SHP77 (cell line): ENCODE measurements around the gene ADTRP.

ENCODE experiments used
- DNase-seq, 2 experiments: peaks; one replicate each; lab custom pipeline; 2025; lab: John Stamatoyannopoulos, UW

ADTRP gene

GRCh38 chr6:11778648-11779328, at the start of gene ADTRP:
Gene ADTRP, minus strand, starts transcription at chr6:11778803. Its CDS starts 44 bp downstream, at chr6:11778759.
- no peak for DNase-seq

- no peak for DNase-seq
Observed at GRCh38 chr6:11826779-11827178, 48.2 kb upstream of the ADTRP start.

GRCh38 chr6:11824986-11825385, 46.4 kb upstream of the ADTRP start:
- no peak for DNase-seq

- no peak for DNase-seq
Observed at GRCh38 chr6:11822346-11822745, 43.7 kb upstream of the ADTRP start.

- DNase-seq, result no peak
Observed at GRCh38 chr6:11821781-11822180, 43.2 kb upstream of the ADTRP start.

GRCh38 chr6:11820821-11821220, 42.2 kb upstream of the ADTRP start:
- DNase-seq, result no peak

- no peak for DNase-seq
Observed at GRCh38 chr6:11819486-11819885, 40.9 kb upstream of the ADTRP start.

GRCh38 chr6:11815231-11815630, 36.6 kb upstream of the ADTRP start:
- no peak for DNase-seq

GRCh38 chr6:11814819-11815218, 36.2 kb upstream of the ADTRP start:
- DNase-seq, result no peak

GRCh38 chr6:11814106-11814505, 35.5 kb upstream of the ADTRP start:
- no peak for DNase-seq

GRCh38 chr6:11813606-11814005, 35.0 kb upstream of the ADTRP start:
- no peak for DNase-seq

GRCh38 chr6:11812951-11813350, 34.3 kb upstream of the ADTRP start:
- no peak for DNase-seq

- no peak for DNase-seq
Observed at GRCh38 chr6:11812439-11812838, 33.8 kb upstream of the ADTRP start.

- DNase-seq, result no peak
Observed at GRCh38 chr6:11811644-11812264, 33.2 kb upstream of the ADTRP start.

- no peak for DNase-seq
Observed at GRCh38 chr6:11810854-11811643, 32.4 kb upstream of the ADTRP start.

GRCh38 chr6:11810039-11810541, 31.5 kb upstream of the ADTRP start:
- peak; percentile 14 to 20 for DNase-seq

GRCh38 chr6:11808054-11808453, 29.5 kb upstream of the ADTRP start:
- no peak for DNase-seq

- DNase-seq, result no peak
Observed at GRCh38 chr6:11806561-11807317, 28.1 kb upstream of the ADTRP start.

GRCh38 chr6:11805259-11806053, 26.9 kb upstream of the ADTRP start:
- no peak for DNase-seq

- DNase-seq, result no peak
Observed at GRCh38 chr6:11804701-11805100, 26.1 kb upstream of the ADTRP start.

- no peak for DNase-seq
Observed at GRCh38 chr6:11804135-11804534, 25.5 kb upstream of the ADTRP start.
